Transverse colon (tissue), 4 donors: ENCODE results near the gene GTF2H4.

Experiments
- POLR2A ChIP-seq: fragments of 450-650 bp; IDR thresholded peaks from one replicate; pipeline ENCODE4 v1.6.1; 2016; ENCODE audit warnings: antibody characterized with exemption, mild to moderate bottlenecking, moderate library complexity
- POLR2AphosphoS5 ChIP-seq, 3 donors: sonication (generic); formaldehyde crosslinking; IDR thresholded peaks; one replicate each; pipeline ENCODE4 v1.6.1; 2016; ENCODE audit warnings: antibody characterized with exemption in 3 of 3
- TF ChIP-seq, protein P1 (sequence below), 5 experiments: fragments of 200-600 bp in 3 of 5; fragments of 450-650 bp in 2 of 5; sonication (generic) in 3 of 5; IDR thresholded peaks; 1 replicate in 2 of 5; 2 replicates in 3 of 5; pipeline ENCODE4 v1.5.1; 2016 to 2017; ENCODE audit warnings: antibody characterized with exemption in 5 of 5, inconsistent platforms in 3 of 5, mild to moderate bottlenecking in 2 of 5, moderate library complexity in 1 of 5

DNA sequence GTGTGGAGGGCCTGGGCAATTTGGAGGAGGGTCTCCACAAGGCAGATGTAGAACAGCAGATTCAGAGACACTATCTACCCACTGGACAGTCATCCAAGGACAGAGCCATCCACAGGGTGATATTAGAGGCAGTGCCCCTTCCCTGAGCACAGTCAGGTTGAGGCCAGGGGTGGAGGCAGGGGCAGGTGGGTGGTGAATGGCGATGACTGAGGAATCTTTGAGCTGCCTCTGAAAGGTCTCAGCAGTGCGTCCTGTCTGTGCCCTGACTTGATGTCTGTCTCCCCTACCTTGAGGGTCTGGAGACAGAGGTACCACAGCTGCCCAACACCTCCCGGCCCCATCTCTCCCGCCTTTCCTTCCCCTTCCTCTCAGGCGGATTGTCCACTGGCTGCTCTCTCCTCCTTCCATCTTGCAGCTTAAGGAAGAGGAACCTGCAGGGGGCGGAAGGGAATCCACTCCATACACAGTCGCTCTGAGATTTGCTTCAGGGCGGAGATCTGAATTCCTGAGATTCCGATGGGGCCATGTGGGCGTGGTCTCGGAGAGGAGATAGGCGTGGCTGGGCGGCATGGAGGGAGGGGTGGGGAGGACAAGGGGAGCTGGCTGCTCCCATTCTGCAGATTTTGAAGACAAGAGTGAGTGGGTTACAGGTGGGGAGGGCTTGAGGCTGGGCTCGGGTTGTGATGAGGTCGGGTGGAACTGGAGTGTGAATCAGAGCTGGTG lies 34.5 kb downstream of the GTF2H4 start:
- TF ChIP-seq, protein P1, sequence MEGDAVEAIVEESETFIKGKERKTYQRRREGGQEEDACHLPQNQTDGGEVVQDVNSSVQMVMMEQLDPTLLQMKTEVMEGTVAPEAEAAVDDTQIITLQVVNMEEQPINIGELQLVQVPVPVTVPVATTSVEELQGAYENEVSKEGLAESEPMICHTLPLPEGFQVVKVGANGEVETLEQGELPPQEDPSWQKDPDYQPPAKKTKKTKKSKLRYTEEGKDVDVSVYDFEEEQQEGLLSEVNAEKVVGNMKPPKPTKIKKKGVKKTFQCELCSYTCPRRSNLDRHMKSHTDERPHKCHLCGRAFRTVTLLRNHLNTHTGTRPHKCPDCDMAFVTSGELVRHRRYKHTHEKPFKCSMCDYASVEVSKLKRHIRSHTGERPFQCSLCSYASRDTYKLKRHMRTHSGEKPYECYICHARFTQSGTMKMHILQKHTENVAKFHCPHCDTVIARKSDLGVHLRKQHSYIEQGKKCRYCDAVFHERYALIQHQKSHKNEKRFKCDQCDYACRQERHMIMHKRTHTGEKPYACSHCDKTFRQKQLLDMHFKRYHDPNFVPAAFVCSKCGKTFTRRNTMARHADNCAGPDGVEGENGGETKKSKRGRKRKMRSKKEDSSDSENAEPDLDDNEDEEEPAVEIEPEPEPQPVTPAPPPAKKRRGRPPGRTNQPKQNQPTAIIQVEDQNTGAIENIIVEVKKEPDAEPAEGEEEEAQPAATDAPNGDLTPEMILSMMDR (IDR thresholded peaks at IDR 0.05) = peak in 4 of 5 experiments; percentile 22 to 50 (median 28)
- TF ChIP-seq POLR2A (no peak), POLR2AphosphoS5 (IDR thresholded peaks at IDR 0.05) (no peak)
